ENCODE results near the gene TNNI2. TPM values are rescaled to one million over a fixed set of nuclear protein-coding genes. Genes with fewer than 3 reads are reported as not detected.

The TNNI2 gene
- total RNA-seq, result 1 to 10 TPM in 1 of 4 donors, not detected in 3; 4.2 TPM

DNA sequence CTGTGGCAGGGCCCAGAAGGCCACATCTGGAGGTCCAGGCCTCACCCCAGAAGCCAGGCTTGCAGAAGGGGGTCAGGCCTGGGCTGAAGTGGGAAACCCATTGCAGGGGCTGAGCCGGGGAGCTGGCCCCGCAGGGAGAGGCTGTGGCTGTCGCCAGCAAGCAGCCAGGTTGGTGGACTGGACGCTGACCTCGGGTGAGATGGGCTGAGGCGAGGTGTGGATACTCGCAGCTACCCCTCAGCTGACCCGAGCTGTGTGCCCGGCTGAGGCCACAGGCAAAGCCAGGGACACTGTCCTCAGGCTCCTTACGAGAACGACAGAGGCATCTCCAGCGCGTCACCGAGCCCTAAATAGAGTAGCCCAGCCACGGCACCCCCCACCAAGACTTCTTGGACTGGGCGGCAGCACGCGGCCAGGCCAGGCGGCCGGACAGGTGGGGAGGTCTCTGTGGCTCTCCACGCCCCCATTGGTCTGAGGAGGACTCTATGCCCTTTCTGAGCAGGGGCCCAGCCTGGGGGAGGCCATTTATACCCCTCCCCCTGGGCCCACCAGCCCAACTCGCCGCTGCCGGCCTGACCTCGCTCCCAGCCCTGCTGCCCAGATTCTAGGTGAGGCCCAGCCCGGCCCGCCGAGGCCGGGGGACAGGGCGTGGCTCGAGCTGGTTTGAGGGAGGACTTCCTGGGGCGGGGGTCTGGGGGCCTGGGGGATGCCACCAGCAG is at the start of gene TNNI2:
Gene TNNI2 (plus strand): TSS at position 556 of the 719 bp plus-strand sequence. CDS start 716 bp downstream, outside the sequence.
- TF ChIP-seq EP300 (IDR thresholded peaks at IDR 0.05) (no peak), POLR2A (IDR thresholded peaks at IDR 0.05; ENCODE audit: low read depth) (no peak), POLR2AphosphoS5 (IDR thresholded peaks at IDR 0.05) (no peak)
- TF ChIP-seq, protein P1, sequence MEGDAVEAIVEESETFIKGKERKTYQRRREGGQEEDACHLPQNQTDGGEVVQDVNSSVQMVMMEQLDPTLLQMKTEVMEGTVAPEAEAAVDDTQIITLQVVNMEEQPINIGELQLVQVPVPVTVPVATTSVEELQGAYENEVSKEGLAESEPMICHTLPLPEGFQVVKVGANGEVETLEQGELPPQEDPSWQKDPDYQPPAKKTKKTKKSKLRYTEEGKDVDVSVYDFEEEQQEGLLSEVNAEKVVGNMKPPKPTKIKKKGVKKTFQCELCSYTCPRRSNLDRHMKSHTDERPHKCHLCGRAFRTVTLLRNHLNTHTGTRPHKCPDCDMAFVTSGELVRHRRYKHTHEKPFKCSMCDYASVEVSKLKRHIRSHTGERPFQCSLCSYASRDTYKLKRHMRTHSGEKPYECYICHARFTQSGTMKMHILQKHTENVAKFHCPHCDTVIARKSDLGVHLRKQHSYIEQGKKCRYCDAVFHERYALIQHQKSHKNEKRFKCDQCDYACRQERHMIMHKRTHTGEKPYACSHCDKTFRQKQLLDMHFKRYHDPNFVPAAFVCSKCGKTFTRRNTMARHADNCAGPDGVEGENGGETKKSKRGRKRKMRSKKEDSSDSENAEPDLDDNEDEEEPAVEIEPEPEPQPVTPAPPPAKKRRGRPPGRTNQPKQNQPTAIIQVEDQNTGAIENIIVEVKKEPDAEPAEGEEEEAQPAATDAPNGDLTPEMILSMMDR (IDR thresholded peaks at IDR 0.05), result no peak
- intact Hi-C loops (cut with DNase I), result loop anchor here (5.0 kb wide), 1 partner anchor 314 kb away; no protein-coding TSS in a partner anchor
- no peak for DNase-seq (ENCODE audit: extremely low spot score)
- Histone ChIP-seq H3K9me3 (no peaks in the 10 kb centered on the region), H3K36me3 (no peaks in the 10 kb centered on the region), H3K27me3 (peaks cover 0 to 11% (median 0%) of the 10 kb centered on the region in 4 donors), H3K4me3 (no peak within 1 kb of the TSS), H3K27ac (replicated peaks in 1 of 4) (no peak within 1 kb of the TSS), H3K4me1 (peaks cover 7 to 24% (median 11%) of the 10 kb centered on the region in 4 donors)
- 94% methylated on average over 12 of the region's 32 CpGs for WGBS

DNA sequence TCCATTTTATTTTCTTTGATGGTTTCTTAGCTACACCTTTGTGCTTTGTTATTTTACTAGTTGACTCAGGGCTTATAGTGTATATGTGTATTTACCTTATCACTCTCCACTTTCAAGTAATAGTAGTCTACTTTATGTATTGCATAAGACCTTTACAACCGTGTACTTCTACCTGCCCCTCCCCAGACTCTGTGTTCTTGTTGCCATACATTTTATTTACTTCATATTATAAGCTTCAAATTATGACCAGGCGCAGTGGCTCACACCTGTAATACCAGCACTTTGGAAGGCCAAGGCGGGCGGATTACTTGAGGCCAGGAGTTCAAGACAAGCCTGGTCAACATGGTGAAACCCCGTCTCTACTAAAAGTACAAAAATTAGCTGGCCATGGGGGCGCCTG is 46.9 kb upstream of the TNNI2 start:
- Histone ChIP-seq H3K27me3 (peaks cover 0 to 38% (median 0%) of the 10 kb centered on the region in 4 donors), H3K4me1 (no peaks in the 10 kb centered on the region), H3K27ac (replicated peaks in 1 of 4) (no peak overlapping the region), H3K4me3 (no peak overlapping the region), H3K36me3 (no peaks in the 10 kb centered on the region), H3K9me3 (peaks cover 0 to 6% (median 0%) of the 10 kb centered on the region in 4 donors)
- WGBS, result 83% methylated on average over 6 of the region's 6 CpGs
- TF ChIP-seq POLR2A (IDR thresholded peaks at IDR 0.05; ENCODE audit: low read depth), result no peak
- no peak for TF ChIP-seq POLR2AphosphoS5 (IDR thresholded peaks at IDR 0.05)
- TF ChIP-seq, protein P1 (IDR thresholded peaks at IDR 0.05), result no peak
- no peak for TF ChIP-seq EP300 (IDR thresholded peaks at IDR 0.05)
- intact Hi-C loops (cut with DNase I), result no loop called here
- DNase-seq (ENCODE audit: extremely low spot score), result no peak

DNA sequence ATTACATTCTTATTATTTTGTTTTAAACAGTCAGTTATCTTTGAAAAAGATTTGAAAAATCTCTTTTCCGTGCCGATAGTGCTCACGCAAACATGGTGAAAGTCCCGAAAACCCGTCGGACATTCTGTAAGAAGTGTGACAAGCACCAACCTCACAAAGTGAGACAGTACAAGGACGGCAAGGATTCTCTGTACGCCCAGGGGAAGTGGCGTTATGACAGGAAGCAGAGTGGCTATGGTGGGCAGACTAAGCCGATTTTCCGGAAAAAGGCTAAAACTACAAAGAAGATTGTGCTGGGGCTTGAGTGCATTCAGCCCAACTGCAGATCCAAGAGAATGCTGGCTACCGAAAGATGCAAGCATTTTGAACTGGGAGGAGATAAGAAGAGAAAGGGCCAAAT is 46.3 kb upstream of the TNNI2 start:
- H3K4me3 ChIP-seq, result no peak overlapping the region
- DNase-seq (ENCODE audit: extremely low spot score), result no peak
- peaks cover 0 to 6% (median 0%) of the 10 kb centered on the region in 4 donors for H3K9me3 ChIP-seq
- H3K27ac ChIP-seq (replicated peaks in 1 of 4), result no peak overlapping the region
- TF ChIP-seq EP300 (IDR thresholded peaks at IDR 0.05), result no peak
- TF ChIP-seq POLR2AphosphoS5 (IDR thresholded peaks at IDR 0.05), result no peak
- TF ChIP-seq, protein P1 (IDR thresholded peaks at IDR 0.05), result no peak
- TF ChIP-seq POLR2A (IDR thresholded peaks at IDR 0.05; ENCODE audit: low read depth), result no peak
- no peaks in the 10 kb centered on the region for H3K36me3 ChIP-seq
- H3K4me1 ChIP-seq, result no peaks in the 10 kb centered on the region
- intact Hi-C loops (cut with DNase I), result no loop called here
- peaks cover 0 to 44% (median 0%) of the 10 kb centered on the region in 4 donors for H3K27me3 ChIP-seq
- 69% methylated on average over 12 of the region's 12 CpGs for WGBS

DNA sequence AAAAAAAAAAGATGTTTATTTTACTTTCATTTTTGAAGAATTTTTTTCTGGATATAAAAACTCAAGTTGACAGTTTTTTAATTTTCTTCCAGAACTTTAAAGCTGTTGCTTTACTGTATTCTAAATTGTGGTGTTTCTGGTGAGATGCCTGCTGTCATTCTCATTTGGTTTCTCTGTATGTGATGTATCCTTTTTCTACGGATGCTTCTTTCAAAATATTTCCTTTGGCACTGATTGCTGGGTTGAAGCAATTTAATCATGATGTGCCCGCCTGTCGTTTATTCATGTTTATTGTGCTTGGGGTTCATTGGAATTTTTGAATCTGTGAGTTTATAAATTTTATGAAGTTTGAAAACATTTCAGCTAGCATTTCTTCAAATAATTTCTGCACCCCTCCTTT is 45.7 kb upstream of the TNNI2 start:
- Histone ChIP-seq H3K27me3 (peaks cover 0 to 50% (median 0%) of the 10 kb centered on the region in 4 donors), H3K4me1 (no peaks in the 10 kb centered on the region), H3K27ac (replicated peaks in 1 of 4) (no peak overlapping the region), H3K9me3 (peaks cover 0 to 6% (median 0%) of the 10 kb centered on the region in 4 donors), H3K4me3 (no peak overlapping the region), H3K36me3 (no peaks in the 10 kb centered on the region)
- intact Hi-C loops (cut with DNase I), result no loop called here
- DNase-seq (ENCODE audit: extremely low spot score), result no peak
- WGBS, result 38% methylated on average over 3 of the region's 3 CpGs
- TF ChIP-seq POLR2AphosphoS5 (IDR thresholded peaks at IDR 0.05), result no peak
- TF ChIP-seq EP300 (IDR thresholded peaks at IDR 0.05), result no peak
- TF ChIP-seq POLR2A (IDR thresholded peaks at IDR 0.05; ENCODE audit: low read depth), result no peak
- TF ChIP-seq, protein P1 (IDR thresholded peaks at IDR 0.05), result no peak

Data from esophagus muscularis mucosa (tissue), 4 donors.